Measurements from ENCODE around the gene CENPB.
"Not testable (repeated sequence)": the region's sequence is repeated elsewhere in the genome, so short reads cannot be mapped to it uniquely, and the experiment has no call there.

CENPB gene

DNA sequence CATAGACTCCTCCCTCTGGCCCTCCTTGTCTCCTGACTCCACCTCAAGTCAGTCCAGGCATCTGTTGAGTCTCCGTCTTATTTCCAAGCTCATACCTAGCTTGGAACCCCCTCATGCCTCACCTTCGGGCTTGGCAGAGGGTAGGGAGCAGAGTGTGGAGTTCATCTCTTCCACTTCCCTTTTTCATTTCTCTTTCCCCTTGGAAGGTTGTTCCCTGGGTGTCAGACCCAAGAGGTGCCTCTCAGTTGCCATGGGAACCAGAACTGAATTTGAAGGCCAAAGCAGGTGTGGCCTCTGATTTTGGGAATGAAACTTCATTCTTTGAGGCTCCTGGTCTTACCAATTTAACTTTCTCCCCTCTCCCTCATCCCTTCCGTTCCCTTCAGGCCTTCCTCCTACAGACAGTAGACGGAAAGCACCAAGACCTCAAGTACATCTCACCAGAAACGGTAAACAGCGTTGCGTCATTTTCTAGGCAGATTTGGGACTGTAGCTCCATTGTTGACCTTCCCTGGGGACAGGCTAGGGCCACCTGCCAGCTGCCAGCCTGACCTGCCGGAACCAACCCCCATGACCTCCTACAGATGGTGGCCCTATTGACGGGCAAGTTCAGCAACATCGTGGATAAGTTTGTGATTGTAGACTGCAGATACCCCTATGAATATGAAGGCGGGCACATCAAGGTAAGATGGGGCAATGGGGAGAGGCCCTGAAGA, 16.1 kb upstream of the CENPB start:
- no peak for DNase-seq
- TF ChIP-seq POLR2A (IDR thresholded peaks at IDR 0.05; ENCODE audit: low read length) (no peak), GATA1 (IDR thresholded peaks at IDR 0.05; ENCODE audit: low read depth, low read length) (no peak)

DNA sequence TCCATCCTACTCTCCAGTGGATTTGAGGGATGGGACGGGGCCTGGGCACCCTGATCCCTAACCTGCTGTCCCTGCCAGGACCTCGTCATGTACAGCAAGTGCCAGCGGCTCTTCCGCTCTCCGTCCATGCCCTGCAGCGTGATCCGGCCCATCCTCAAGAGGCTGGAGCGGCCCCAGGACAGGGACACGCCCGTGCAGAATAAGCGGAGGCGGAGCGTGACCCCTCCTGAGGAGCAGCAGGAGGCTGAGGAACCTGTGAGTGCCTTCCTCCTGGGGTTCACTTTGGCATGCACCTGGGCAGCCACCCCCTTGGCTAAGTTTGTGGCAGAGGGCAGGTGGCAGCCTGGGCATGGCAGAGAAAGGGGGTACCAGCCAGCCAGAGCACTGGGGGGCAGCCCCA, 15.3 kb upstream of the CENPB start:
- no peak for DNase-seq
- TF ChIP-seq POLR2A (IDR thresholded peaks at IDR 0.05; ENCODE audit: low read length) (no peak), GATA1 (IDR thresholded peaks at IDR 0.05; ENCODE audit: low read depth, low read length) (no peak)

DNA sequence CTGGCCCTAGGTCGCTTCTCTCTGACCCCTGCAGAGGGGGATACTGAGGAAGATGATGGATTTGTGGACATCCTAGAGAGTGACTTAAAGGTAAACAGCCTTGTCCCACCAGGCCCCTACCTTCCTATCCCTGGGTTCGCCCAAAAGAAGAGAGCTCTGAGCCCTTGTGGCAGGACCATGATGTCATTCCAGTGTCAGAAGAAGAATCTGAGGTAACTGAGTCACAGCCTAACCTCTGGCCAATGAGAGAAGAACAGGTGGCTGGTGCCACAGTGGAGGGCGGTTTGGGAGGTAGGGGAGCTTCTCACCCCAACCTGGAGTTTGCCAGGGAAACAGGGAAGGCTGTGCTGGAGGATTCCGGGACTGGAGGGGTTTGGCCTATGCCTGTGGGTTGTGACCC, 14.8 kb upstream of the CENPB start:
- no peak for DNase-seq
- TF ChIP-seq POLR2A (IDR thresholded peaks at IDR 0.05; ENCODE audit: low read length), result no peak
- no peak for TF ChIP-seq GATA1 (IDR thresholded peaks at IDR 0.05; ENCODE audit: low read depth, low read length)

- no peak for DNase-seq
- no peak for TF ChIP-seq POLR2A (IDR thresholded peaks at IDR 0.05; ENCODE audit: low read length)
- no peak for TF ChIP-seq GATA1 (IDR thresholded peaks at IDR 0.05; ENCODE audit: low read depth, low read length)
Observed at GRCh38 chr20:3800878-3801260, 14.3 kb upstream of the CENPB start.

DNA sequence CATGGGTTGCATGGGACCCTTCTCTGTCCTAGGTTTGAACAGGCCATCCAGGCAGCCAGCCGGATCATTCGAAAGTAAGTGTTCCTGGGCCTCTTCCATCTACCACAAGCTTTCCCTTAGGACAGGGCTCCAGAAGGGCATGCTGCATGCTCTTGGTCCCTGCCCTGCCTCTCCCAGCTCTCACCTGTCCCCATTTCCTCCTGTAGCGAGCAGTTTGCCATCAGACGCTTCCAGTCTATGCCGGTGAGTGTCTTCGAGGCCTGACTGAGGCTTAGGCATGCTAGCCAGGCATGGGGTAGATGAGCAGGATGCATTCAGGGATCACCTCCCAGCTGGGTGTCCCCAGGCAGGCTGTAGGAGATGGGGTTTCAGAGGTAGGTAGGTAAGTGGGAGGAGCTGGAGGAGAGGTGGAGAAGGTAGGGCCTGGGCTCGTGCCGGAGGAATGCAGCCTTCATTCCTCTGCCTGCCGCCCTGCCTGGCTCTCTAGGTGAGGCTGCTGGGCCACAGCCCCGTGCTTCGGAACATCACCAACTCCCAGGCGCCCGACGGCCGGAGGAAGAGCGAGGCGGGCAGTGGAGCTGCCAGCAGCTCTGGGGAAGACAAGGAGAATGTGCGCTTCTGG, 13.8 kb upstream of the CENPB start:
- TF ChIP-seq POLR2A (IDR thresholded peaks at IDR 0.05; ENCODE audit: low read length) (no peak), GATA1 (IDR thresholded peaks at IDR 0.05; ENCODE audit: low read depth, low read length) (no peak)
- DNase-seq, result no peak

- TF ChIP-seq POLR2A (IDR thresholded peaks at IDR 0.05; ENCODE audit: low read length), result no peak
- TF ChIP-seq GATA1 (IDR thresholded peaks at IDR 0.05; ENCODE audit: low read depth, low read length), result no peak
- DNase-seq, result no peak
Observed at GRCh38 chr20:3798908-3799248, 12.3 kb upstream of the CENPB start.

DNA sequence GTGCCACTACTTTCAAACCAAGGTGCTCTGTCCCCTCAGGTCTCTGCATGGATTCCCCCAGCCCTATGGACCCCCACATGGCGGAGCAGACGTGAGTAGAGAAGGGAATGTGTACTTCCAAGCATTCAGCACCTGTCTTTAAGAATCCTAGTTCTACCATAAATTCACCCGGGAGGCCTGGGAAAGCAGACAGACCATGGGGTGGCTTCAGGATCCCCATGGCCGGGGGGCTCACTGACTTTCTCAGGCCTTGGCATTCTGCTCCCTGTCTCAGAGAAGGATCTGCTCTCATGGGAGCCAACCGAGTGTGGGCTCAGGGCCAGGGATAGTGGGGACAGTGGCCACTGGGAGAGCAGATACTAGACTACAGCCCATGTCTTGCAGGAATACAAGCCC, 11.8 kb upstream of the CENPB start:
- no peak for DNase-seq
- no peak for TF ChIP-seq GATA1 (IDR thresholded peaks at IDR 0.05; ENCODE audit: low read depth, low read length)
- no peak for TF ChIP-seq POLR2A (IDR thresholded peaks at IDR 0.05; ENCODE audit: low read length)

GRCh38 chr20:3797592-3798372, 11.2 kb upstream of the CENPB start:
- DNase-seq, result peak; percentile 37 to 58
- TF ChIP-seq POLR2A (IDR thresholded peaks at IDR 0.05; ENCODE audit: low read length) (no peak), GATA1 (IDR thresholded peaks at IDR 0.05; ENCODE audit: low read depth, low read length) (no peak)

DNA sequence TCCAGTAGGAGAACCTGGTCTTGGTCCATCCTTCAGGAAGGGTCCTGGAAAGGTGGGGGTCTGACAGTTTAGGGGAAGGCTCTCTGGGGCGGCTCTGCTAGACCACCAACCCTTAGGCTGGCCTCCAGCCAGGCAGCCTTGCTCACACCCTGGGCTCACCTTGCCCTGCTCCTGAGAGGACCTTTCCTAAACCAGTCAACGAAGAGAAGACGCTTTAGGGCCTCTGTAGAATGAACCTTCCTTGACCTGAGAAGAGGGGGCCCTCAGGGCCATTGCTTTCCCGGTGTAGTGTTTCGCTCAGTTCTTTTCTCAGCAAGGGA, 10.6 kb upstream of the CENPB start:
- no peak for DNase-seq
- TF ChIP-seq POLR2A (IDR thresholded peaks at IDR 0.05; ENCODE audit: low read length) (no peak), GATA1 (IDR thresholded peaks at IDR 0.05; ENCODE audit: low read depth, low read length) (no peak)

- TF ChIP-seq POLR2A (IDR thresholded peaks at IDR 0.05; ENCODE audit: low read length) (no peak), GATA1 (IDR thresholded peaks at IDR 0.05; ENCODE audit: low read depth, low read length) (no peak)
- DNase-seq, result peak in 1 of 2 experiments; percentile 71
Observed at GRCh38 chr20:3796477-3797225, 10.1 kb upstream of the CENPB start.

DNA sequence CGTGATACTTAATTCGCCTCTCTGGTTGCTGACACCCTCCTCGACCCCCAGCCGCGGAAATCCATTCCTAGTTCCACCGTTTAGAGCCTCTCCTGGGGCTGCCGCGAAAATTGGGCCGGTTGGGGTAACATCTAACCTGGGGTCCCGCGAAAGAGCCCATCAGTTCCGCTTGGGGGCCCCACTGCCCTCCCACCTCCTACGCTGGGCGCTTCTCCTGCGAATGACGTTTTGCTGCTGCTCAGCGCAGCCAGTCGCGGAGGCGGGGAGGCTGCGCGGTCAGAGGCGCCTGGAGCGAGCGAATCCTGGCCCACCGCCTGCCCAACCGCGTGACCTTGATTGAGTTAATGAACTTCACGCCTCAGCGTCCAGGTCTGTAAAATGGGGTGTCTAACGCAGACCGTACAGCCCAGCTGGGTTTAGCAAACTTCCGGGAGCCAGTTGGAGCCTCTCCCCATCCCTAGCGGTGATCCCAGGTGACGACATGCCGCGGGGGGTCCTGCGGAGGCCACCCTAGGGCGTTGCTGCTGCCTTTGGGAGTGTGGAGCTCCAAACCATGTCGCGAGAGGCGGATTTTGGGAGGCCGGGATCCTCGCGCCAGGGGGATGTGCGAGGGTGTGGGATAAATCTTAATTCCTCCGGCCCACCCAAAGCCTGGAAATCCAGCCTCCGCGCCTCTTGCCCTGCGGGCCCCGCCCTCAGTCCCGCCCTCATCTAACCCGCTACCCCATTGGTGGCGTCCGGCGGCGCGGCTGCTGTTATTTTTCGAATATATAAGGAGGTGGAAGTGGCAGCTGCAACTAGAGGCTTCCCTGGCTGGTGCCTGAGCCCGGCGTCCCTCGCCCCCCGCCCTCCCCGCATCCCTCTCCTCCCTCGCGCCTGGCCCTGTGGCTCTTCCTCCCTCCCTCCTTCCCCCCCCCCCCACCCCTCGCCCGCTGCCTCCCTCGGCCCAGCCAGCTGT, 9.2 kb upstream of the CENPB start, which contains the start of gene CDC25B:
TSS of gene CDC25B (plus strand) at position 800 of the 958 bp plus-strand sequence. CDS start 222 bp downstream, outside the sequence.
- DNase-seq, result peak; percentile 87 to 90
- TF ChIP-seq POLR2A (IDR thresholded peaks at IDR 0.05; ENCODE audit: low read length) (peak; percentile 56), GATA1 (IDR thresholded peaks at IDR 0.05; ENCODE audit: low read depth, low read length) (no peak)

- TF ChIP-seq GATA1 (IDR thresholded peaks at IDR 0.05; ENCODE audit: low read depth, low read length), result no peak
- no peak for TF ChIP-seq POLR2A (IDR thresholded peaks at IDR 0.05; ENCODE audit: low read length)
Observed at GRCh38 chr20:3794701-3795420, 8.3 kb upstream of the CENPB start.

GRCh38 chr20:3794168-3794567, 7.6 kb upstream of the CENPB start:
- not testable (repeated sequence) for DNase-seq

More at GRCh38 chr20:3794701-3795420, 8.3 kb upstream of the CENPB start:
- no peak for DNase-seq

DNA sequence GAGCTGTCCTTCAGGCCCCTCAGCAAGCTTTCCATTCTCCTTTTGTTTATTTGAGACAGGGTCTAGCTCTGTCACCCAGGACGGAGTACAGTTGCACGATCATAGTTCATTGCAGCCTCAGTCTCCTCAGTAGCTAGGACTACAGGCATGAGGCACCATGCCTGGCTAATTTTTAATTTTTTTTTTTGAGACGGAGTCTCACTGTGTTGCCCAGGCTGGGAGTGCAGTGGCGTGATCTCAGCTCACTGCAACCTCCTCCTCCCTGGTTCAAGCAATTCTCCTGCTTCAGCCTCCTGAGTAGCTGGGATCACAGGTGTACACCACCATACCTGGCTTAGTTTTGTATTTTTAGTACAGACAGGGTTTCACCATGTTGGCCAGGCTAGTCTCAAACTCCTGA, 2.7 kb upstream of the CENPB start:
- DNase-seq, result not testable (repeated sequence)

All from erythroblast (primary cell).